Calu3 (cell line): ENCODE data around the gene FOXP4. TPM values are rescaled to one million over a fixed set of nuclear protein-coding genes. Genes with fewer than 3 reads are reported as not detected.

Source experiments
- BruUV-seq: library from RNA; stranded (reverse); fragments of 400-500 nt; replicated peaks from 2 replicates; lab custom pipeline; 2021; lab: Mats Ljungman, UMichigan
- CTCF ChIA-PET: fragments of 300-600 bp; sonication (Branson Sonifier 250); formaldehyde crosslinking; loops from one replicate; lab custom pipeline; 2022; ENCODE audit warnings: antibody characterized with exemption; lab: Charles Lee
- DNase-seq: peaks from one replicate; pipeline ENCODE4 v3.0.0; 2022
- H3K27ac Mint-ChIP-seq: one replicate; pipeline ENCODE4 v1.8.0; 2022; ENCODE audit warnings: mixed read lengths; ENCODE audit not compliant: unreplicated experiment
- H3K27me3 Mint-ChIP-seq: one replicate; pipeline ENCODE4 v1.8.0; 2022; ENCODE audit warnings: mixed read lengths; ENCODE audit not compliant: unreplicated experiment
- H3K36me3 Mint-ChIP-seq: one replicate; pipeline ENCODE4 v1.8.0; 2022; ENCODE audit warnings: mild to moderate bottlenecking, moderate library complexity, mixed read lengths; ENCODE audit not compliant: insufficient read depth, unreplicated experiment
- H3K4me1 Mint-ChIP-seq: one replicate; pipeline ENCODE4 v1.8.0; 2022; ENCODE audit warnings: mild to moderate bottlenecking, low read depth, mixed read lengths; ENCODE audit not compliant: unreplicated experiment
- H3K4me3 Mint-ChIP-seq: one replicate; pipeline ENCODE4 v1.8.0; 2022; ENCODE audit warnings: mild to moderate bottlenecking, low read depth, moderate library complexity, mixed read lengths; ENCODE audit not compliant: unreplicated experiment
- H3K9me3 Mint-ChIP-seq: one replicate; pipeline ENCODE4 v1.8.0; 2022; ENCODE audit warnings: low read depth, mixed read lengths; ENCODE audit not compliant: unreplicated experiment
- intact Hi-C: fragments of 100-400 bp; cut with micrococcal nuclease; formaldehyde crosslinking; loops from one replicate; pipeline ENCODE4 v1.10.0; 2022; ENCODE audit not compliant: unreplicated experiment
- total RNA-seq: library from RNA; stranded (reverse); gene quantifications from 2 replicates; pipeline ENCODE4 v1.2.3, GENCODE V29; 2022
- TF ChIP-seq, protein P1 (sequence below): fragments of 200-600 bp; IDR thresholded peaks from one replicate; pipeline ENCODE4 v1.8.0; 2022; ENCODE audit warnings: antibody characterized with exemption; ENCODE audit not compliant: unreplicated experiment

The FOXP4 gene
- total RNA-seq, 1 experiment from 2014 or later = 47.8 TPM

DNA sequence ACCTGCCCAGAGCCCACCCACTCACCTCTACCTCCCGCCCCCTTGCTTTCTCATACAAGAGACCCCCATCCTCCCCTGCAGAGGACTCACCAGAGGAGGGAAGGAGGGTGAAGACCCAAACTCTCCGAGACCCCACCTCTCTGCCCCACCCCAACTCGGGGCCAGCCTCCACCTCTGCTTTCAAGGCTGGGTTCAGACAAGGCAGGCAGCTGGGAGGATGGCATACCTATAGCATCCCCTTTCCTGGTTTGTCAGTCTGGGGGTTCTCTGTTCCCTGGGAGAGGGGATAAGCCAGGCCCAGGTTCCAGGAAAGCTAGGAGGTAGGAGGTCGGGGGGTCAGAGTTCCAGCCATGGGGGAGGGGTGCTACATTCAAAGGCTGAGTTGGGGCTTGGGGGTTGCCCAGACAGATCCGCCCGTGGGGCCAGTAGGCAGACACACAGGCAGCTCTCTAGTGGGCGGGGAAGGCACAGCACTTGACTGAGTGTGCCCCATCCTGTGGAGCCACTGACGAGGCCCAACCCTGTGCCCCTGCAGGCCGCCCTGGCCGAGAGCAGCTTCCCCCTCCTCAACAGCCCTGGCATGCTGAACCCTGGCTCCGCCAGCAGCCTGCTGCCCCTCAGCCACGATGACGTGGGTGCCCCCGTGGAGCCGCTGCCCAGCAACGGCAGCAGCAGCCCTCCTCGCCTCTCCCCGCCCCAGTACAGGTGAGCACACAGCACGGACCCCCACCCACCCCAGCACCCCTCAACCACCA, 51.2 kb downstream of the FOXP4 start:
- CTCF ChIA-PET = interaction anchor here (0.6 kb wide), 1 partner anchor 169 kb away, joined by 5 read pairs; no protein-coding TSS in a partner anchor
- H3K36me3 Mint-ChIP-seq = peaks cover 56% of the 10 kb centered on the region
- intact Hi-C loops = no loop called here
- no TSS peak for BruUV-seq
- H3K27ac Mint-ChIP-seq = no peak overlapping the region
- no peak for DNase-seq
- peaks cover 1% of the 10 kb centered on the region for H3K4me1 Mint-ChIP-seq
- H3K9me3 Mint-ChIP-seq = no peaks in the 10 kb centered on the region
- H3K4me3 Mint-ChIP-seq = no peak overlapping the region
- H3K27me3 Mint-ChIP-seq = no peaks in the 10 kb centered on the region
- TF ChIP-seq, protein P1, sequence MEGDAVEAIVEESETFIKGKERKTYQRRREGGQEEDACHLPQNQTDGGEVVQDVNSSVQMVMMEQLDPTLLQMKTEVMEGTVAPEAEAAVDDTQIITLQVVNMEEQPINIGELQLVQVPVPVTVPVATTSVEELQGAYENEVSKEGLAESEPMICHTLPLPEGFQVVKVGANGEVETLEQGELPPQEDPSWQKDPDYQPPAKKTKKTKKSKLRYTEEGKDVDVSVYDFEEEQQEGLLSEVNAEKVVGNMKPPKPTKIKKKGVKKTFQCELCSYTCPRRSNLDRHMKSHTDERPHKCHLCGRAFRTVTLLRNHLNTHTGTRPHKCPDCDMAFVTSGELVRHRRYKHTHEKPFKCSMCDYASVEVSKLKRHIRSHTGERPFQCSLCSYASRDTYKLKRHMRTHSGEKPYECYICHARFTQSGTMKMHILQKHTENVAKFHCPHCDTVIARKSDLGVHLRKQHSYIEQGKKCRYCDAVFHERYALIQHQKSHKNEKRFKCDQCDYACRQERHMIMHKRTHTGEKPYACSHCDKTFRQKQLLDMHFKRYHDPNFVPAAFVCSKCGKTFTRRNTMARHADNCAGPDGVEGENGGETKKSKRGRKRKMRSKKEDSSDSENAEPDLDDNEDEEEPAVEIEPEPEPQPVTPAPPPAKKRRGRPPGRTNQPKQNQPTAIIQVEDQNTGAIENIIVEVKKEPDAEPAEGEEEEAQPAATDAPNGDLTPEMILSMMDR = no peak

DNA sequence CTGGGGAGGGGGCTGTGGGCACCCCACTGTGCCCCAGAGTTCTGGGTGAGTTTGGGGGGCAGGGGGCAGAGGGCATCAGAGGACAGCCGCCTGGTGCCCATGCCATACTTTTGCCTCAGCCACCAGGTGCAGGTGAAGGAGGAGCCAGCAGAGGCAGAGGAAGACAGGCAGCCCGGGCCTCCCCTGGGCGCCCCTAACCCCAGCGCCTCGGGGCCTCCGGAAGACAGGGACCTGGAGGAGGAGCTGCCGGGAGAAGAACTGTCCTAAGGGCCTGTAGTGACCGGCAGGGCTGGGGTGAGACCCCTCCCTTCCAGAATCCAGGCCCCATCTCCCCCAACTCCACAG, 52.5 kb downstream of the FOXP4 start:
- H3K27me3 Mint-ChIP-seq = no peaks in the 10 kb centered on the region
- H3K27ac Mint-ChIP-seq = no peak overlapping the region
- peaks cover 8% of the 10 kb centered on the region for H3K4me1 Mint-ChIP-seq
- intact Hi-C loops = no loop called here
- TF ChIP-seq, protein P1 = no peak
- H3K36me3 Mint-ChIP-seq = peaks cover 57% of the 10 kb centered on the region
- no peaks in the 10 kb centered on the region for H3K9me3 Mint-ChIP-seq
- DNase-seq = no peak
- BruUV-seq = no TSS peak
- CTCF ChIA-PET = interaction anchor here (0.6 to 0.7 kb wide), 2 partner anchors 505 to 805 kb away, joined by 4 to 5 read pairs; no protein-coding TSS in a partner anchor
- no peak overlapping the region for H3K4me3 Mint-ChIP-seq

DNA sequence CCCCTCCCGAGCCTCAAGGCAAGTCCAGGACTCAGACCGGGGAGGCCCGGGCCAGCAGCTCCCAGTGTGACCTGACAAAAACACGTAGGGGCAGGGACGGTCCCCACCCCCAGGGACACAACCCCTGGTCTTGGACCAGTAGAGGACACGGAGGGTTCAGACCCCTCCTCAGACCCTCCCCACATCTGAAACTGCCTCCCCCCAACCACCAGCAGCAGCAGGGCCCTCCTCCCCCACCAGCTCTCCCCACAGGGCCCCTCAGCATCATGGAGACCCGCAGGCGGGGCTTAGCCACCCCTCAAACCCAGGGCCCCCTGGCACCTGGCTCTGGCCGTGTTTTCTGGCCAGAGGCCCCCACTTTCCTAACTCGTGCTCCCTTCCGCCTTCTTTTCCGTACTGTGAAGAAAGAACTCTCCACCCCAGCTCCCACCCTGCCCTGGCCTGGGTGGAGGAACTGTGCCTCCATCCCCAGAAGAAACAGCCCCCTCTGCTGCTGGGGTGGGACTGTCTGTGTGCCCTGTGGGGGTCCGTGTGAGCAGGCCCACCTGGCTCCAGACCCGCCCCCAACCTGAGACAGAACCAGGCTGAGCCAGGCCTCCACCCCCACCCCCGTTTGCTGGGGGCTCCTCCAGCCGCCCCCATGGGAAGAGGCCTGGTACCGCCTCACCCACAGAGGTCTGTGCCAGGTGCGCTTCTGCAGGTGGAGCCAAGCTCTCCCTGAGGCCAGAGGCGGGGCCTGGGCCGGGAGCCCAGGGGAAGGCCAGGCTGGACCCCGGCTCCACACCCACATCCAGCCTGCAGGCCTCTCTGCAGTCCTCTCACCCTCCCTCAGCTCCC, 53.1 kb downstream of the FOXP4 start:
- Mint-ChIP-seq H3K36me3 (peaks cover 57% of the 10 kb centered on the region), H3K27me3 (no peaks in the 10 kb centered on the region), H3K4me1 (peaks cover 8% of the 10 kb centered on the region), H3K4me3 (no peak overlapping the region), H3K27ac (no peak overlapping the region), H3K9me3 (no peaks in the 10 kb centered on the region)
- intact Hi-C loops = no loop called here
- TF ChIP-seq, protein P1 = no peak
- BruUV-seq = no TSS peak
- DNase-seq = no peak
- CTCF ChIA-PET = interaction anchor here (0.6 to 1.0 kb wide), 3 partner anchors 11 to 506 kb away, joined by 3 to 5 read pairs (median 4); no protein-coding TSS in a partner anchor

DNA sequence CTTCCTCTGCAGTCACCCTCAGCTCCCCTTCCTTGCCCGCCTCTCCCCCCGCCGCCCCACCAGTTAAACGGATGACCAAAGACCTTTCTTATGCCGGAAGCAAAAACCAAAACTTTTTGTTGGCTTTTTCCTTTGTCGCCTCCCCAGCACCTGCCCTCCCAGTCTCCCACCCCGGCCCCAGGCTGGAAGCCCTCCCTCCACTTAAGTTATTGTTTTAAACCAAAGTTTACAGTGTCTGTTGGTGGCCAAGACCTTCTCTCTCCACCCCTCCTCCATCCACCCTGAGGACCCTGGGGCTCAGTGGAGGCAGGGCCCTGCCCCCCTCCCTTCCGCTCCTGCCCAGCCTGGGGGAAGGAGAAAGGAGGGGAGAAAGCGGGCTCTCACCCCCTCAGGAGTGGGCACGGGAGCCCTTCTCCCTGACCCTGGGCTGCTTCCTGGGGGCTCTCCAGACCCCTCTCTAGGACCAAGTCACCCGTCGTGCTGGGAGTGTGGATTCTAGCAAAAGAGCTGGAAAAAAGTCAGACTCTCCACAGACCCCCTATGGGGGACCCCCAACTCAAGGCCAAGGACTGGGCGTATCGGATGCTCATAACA, 53.8 kb downstream of the FOXP4 start:
- no peak overlapping the region for H3K27ac Mint-ChIP-seq
- H3K9me3 Mint-ChIP-seq = no peaks in the 10 kb centered on the region
- TSS peak; percentile 55 for BruUV-seq
- H3K36me3 Mint-ChIP-seq = peaks cover 52% of the 10 kb centered on the region
- TF ChIP-seq, protein P1 = no peak
- no peak overlapping the region for H3K4me3 Mint-ChIP-seq
- peaks cover under 1% of the 10 kb centered on the region for H3K27me3 Mint-ChIP-seq
- no peak for DNase-seq
- CTCF ChIA-PET = interaction anchor here (0.6 to 1.0 kb wide), 3 partner anchors 12 to 229 kb away, joined by 3 to 6 read pairs (median 5); no protein-coding TSS in a partner anchor
- intact Hi-C loops = loop anchor here (5.0 kb wide), 1 partner anchor 177 kb away; the partner anchor contains the start of gene FRS3
- H3K4me1 Mint-ChIP-seq = peaks cover 8% of the 10 kb centered on the region
